ENCODE data around the gene RPL18A. TPM values are rescaled to one million over a fixed set of nuclear protein-coding genes. Genes with fewer than 3 reads are reported as not detected.
A peak's percentile ranks its signal among the peaks of the same experiment; 100 is the strongest.

Gene RPL18A
- total and polyA plus RNA-seq, 2 of the 13 experiments (the other 11 are each of a cell fraction or from before 2014, with no cell fraction given), result 1,471 to 2,004 TPM

DNA sequence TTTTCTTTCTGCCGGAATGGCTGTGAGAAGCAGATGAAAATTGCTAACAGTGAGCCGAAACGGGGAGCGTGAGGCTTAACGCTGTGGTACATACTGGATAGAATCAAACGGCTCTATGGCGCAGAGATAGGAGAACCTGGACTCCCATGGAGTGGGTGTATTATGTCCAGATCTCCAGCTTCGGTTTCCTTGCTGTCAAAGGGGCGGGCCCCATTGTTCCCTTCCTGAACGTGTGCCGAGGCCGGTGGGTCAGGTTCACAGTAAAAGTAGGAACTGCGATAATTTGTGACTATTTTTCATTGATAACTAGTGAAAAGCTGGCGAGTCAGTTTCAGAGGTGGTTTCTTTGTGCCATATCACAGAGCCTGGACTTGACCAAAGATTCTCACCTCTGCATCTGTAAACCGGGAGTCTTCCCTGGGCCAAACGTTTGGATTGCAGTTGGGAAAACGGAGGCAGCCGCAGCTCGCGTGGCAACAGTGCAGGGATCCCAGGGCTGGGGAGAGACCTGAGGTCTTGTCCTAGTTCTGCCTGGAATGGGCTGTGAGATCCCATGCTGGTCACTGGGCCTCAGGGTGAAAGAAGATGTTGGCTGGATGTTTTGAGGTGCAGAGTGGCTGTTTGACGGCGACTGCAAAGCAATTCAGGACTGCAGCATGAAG lies 752 bp downstream of the RPL18A start:
- Histone ChIP-seq H3K27ac (ENCODE audit: extremely low read length, insufficient read depth, low read length) (peak overlapping the region; percentile 82), H3K36me3 (replicated peaks in 1 of 2; ENCODE audit: control insufficient read depth in 1 of 2, insufficient read depth in 2 of 2, low read length in 2 of 2) (peaks cover 14 to 33% of the 10 kb centered on the region in 2 experiments), H3K9ac (ENCODE audit: insufficient read depth, low read depth, low read length) (peak overlapping the region; percentile 99), H3K9me3 (ENCODE audit: low read length) (no peaks in the 10 kb centered on the region), H4K20me1 (ENCODE audit: insufficient read depth, low read length) (peaks cover 53% of the 10 kb centered on the region), H3K4me3 (replicated peaks in 1 of 3; ENCODE audit: insufficient read depth in 1 of 3, low read depth in 2 of 3, low read length in 3 of 3) (peak overlapping the region; percentile 91 to 97 (median 96)), H2AFZ (ENCODE audit: low read length) (no peak overlapping the region), H3K27me3 (ENCODE audit: control insufficient read depth in 1 of 2, insufficient read depth in 2 of 2, low read length in 2 of 2) (no peaks in the 10 kb centered on the region; a peak in 1 of 5 replicates), H3K4me2 (ENCODE audit: low read depth, low read length) (peak overlapping the region; percentile 82), H3K79me2 (ENCODE audit: insufficient read depth, low read length) (peaks cover 27% of the 10 kb centered on the region), H3K4me1 (ENCODE audit: insufficient read depth, low read length) (peaks cover 22% of the 10 kb centered on the region)
- ATAC-seq (no peak), DNase-seq (ENCODE audit: low spot score) (no peak), FAIRE-seq (no peak)
- ChIA-PET POLR2A (interaction anchor here (1.2 to 2.2 kb wide), 8 partner anchors 12 to 255 kb away, joined by 3 to 49 read pairs (median 13); partner anchors contain the start of genes B3GNT3, CCDC124 and JAK3), CTCF (ENCODE audit: low intra/inter-chr PET ratio, low total read pairs) (no interaction called here)
- intact Hi-C loops (cut with micrococcal nuclease; ENCODE audit: unreplicated experiment) (no loop called here), in situ Hi-C loops (cut with HindIII; ENCODE audit: extremely low pct_ligation_motif_present, low pct_unique_long_range_greater_than_20kb) (no loop called here)
- 2% methylated on average over 20 of the region's 22 CpGs for WGBS (ENCODE audit: low lambda C conversion rate)
- BruUV-seq (replicated peaks), result TSS peak; percentile 72
- TF ChIP-seq, protein P1, sequence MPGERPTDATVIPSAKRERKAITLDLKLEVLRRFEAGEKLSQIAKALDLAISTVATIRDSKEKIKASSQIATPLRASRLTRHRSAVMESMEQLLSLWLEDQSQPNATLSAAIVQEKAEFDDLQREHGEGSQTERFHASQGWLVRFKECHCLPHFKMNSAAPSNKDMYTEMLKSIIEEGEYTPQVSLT (CRISPR knock-in tag; IDR thresholded peaks at IDR 0.05; ENCODE audit: borderline replicate concordance, low read depth), result 0 out of 2 replicates have a peak, but pooled peaks have one; percentile 66
- TF ChIP-seq MAZ (IDR thresholded peaks at IDR 0.05; ENCODE audit: borderline replicate concordance, low read depth, low read length) (no peak), MAZ (CRISPR knock-in tag; IDR thresholded peaks at IDR 0.05; ENCODE audit: low read depth) (0 out of 2 replicates have a peak, but pooled peaks have one; percentile 12), U2AF1 (optimal IDR thresholded peaks at IDR 0.05; ENCODE audit: low read depth, low read length) (peak; percentile 77), ZNF558 (CRISPR knock-in tag; IDR thresholded peaks at IDR 0.05; ENCODE audit: borderline replicate concordance) (no peak), POLR2A (IDR thresholded peaks at IDR 0.05; ENCODE audit: insufficient read depth in 1 of 2, low read depth in 2 of 2, low read length in 2 of 2) (peak in 1 of 2 experiments; percentile 26; a peak in 1 of 4 replicates), ZNF557 (CRISPR knock-in tag; IDR thresholded peaks at IDR 0.05) (0 out of 2 replicates have a peak, but pooled peaks have one; percentile 19), HOXA5 (CRISPR knock-in tag; IDR thresholded peaks at IDR 0.05) (no peak), ZMYM3 (CRISPR knock-in tag; IDR thresholded peaks at IDR 0.05) (no peak), POLR2G (IDR thresholded peaks at IDR 0.05; ENCODE audit: low read depth, low read length) (peak; percentile 29), FOXO1 (CRISPR knock-in tag; IDR thresholded peaks at IDR 0.05) (no peak), RNF2 (conservative IDR thresholded peaks at IDR 0.05; ENCODE audit: low read depth) (no peak), SRY (CRISPR knock-in tag; IDR thresholded peaks at IDR 0.05) (0 out of 2 replicates have a peak, but pooled peaks have one; percentile 9), ZNF317 (CRISPR knock-in tag; IDR thresholded peaks at IDR 0.05) (peak; percentile 3; the same call in 1 of the 2 replicates), MTA1 (CRISPR knock-in tag; IDR thresholded peaks at IDR 0.05; ENCODE audit: borderline replicate concordance) (no peak), ASH2L (IDR thresholded peaks at IDR 0.05; ENCODE audit: insufficient read length, low read depth, low read length) (peak; percentile 2), ZNF556 (CRISPR knock-in tag; IDR thresholded peaks at IDR 0.05; ENCODE audit: borderline replicate concordance) (no peak), ZNF589 (CRISPR knock-in tag; conservative IDR thresholded peaks at IDR 0.05) (0 out of 2 replicates have a peak, but pooled peaks have one; percentile 26), ZBTB2 (CRISPR knock-in tag; IDR thresholded peaks at IDR 0.05; ENCODE audit: low read depth) (0 out of 2 replicates have a peak, but pooled peaks have one; percentile 21)
- TF ChIP-seq, protein P2, sequence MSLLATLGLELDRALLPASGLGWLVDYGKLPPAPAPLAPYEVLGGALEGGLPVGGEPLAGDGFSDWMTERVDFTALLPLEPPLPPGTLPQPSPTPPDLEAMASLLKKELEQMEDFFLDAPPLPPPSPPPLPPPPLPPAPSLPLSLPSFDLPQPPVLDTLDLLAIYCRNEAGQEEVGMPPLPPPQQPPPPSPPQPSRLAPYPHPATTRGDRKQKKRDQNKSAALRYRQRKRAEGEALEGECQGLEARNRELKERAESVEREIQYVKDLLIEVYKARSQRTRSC (CRISPR knock-in tag; IDR thresholded peaks at IDR 0.05; ENCODE audit: low read depth), result 0 out of 2 replicates have a peak, but pooled peaks have one; percentile 36
- TF ChIP-seq, protein P3, sequence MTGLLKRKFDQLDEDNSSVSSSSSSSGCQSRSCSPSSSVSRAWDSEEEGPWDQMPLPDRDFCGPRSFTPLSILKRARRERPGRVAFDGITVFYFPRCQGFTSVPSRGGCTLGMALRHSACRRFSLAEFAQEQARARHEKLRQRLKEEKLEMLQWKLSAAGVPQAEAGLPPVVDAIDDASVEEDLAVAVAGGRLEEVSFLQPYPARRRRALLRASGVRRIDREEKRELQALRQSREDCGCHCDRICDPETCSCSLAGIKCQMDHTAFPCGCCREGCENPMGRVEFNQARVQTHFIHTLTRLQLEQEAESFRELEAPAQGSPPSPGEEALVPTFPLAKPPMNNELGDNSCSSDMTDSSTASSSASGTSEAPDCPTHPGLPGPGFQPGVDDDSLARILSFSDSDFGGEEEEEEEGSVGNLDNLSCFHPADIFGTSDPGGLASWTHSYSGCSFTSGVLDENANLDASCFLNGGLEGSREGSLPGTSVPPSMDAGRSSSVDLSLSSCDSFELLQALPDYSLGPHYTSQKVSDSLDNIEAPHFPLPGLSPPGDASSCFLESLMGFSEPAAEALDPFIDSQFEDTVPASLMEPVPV (CRISPR knock-in tag; IDR thresholded peaks at IDR 0.05), result peak; percentile 3; the same call in 1 of the 2 replicates

Measured in HepG2 (cell line).